HepG2 (cell line): ENCODE measurements around the gene JTB. TPM values are rescaled to one million over a fixed set of nuclear protein-coding genes. Genes with fewer than 3 reads are reported as not detected.

Experiments used
- AKNA ChIP-seq: sonication (generic); formaldehyde crosslinking; IDR thresholded peaks from 2 replicates; pipeline ENCODE4 v1.4.0; 2020; ENCODE audit warnings: missing genetic modification reagents, borderline replicate concordance
- ARNT ChIP-seq: fragments of 450-650 bp; IDR thresholded peaks from 2 replicates; pipeline ENCODE4 v1.6.1; 2017
- ARNT2 ChIP-seq: sonication (generic); formaldehyde crosslinking; IDR thresholded peaks from 2 replicates; pipeline ENCODE4 v1.8.0; 2022; ENCODE audit warnings: mild to moderate bottlenecking, low read depth, missing genetic modification reagents, moderate library complexity
- DNMT3B ChIP-seq: conservative IDR thresholded peaks from 2 replicates; pipeline ENCODE4 v1.6.1; 2016; ENCODE audit warnings: missing biosample characterization, control low read depth
- HNRNPUL1 ChIP-seq: fragments of 200-400 bp; formaldehyde crosslinking; IDR thresholded peaks from 2 replicates; pipeline ENCODE4 v1.6.1; 2017; ENCODE audit warnings: low read depth, mild to moderate bottlenecking, low read length, moderate library complexity
- MTA1 ChIP-seq: sonication (generic); formaldehyde crosslinking; IDR thresholded peaks from 2 replicates; pipeline ENCODE4 v1.4.0; 2020; ENCODE audit warnings: missing genetic modification reagents, mild to moderate bottlenecking, borderline replicate concordance
- NR2F6 ChIP-seq, 2 experiments: IDR thresholded peaks; 2 replicates each; pipeline ENCODE4 v1.6.1; 2016; ENCODE audit warnings: antibody characterized with exemption in 1 of 2, mild to moderate bottlenecking in 1 of 2
- PHF8 ChIP-seq: sonication (generic); formaldehyde crosslinking; IDR thresholded peaks from 2 replicates; pipeline ENCODE4 v1.5.0; 2020; ENCODE audit warnings: missing genetic modification reagents
- PTBP1 ChIP-seq: fragments of 200-400 bp; formaldehyde crosslinking; IDR thresholded peaks from 2 replicates; pipeline ENCODE4 v1.6.1; 2018; ENCODE audit warnings: low read length, low read depth; ENCODE audit not compliant: poor library complexity, severe bottlenecking
- SOX6 ChIP-seq, 2 experiments: fragments of 450-650 bp in 1 of 2; sonication (generic) in 1 of 2; formaldehyde crosslinking in 1 of 2; IDR thresholded peaks; 2 replicates each; pipeline versions ENCODE4 v1.4.0 to v1.6.1; 2017 to 2020; ENCODE audit warnings: antibody characterized with exemption in 1 of 2, mild to moderate bottlenecking in 1 of 2, missing genetic modification reagents in 1 of 2
- SP140L ChIP-seq: sonication (generic); formaldehyde crosslinking; IDR thresholded peaks from 2 replicates; pipeline ENCODE4 v1.4.0; 2020; ENCODE audit warnings: missing genetic modification reagents, borderline replicate concordance
- ZNF326 ChIP-seq: sonication (generic); formaldehyde crosslinking; IDR thresholded peaks from 2 replicates; pipeline ENCODE4 v1.4.0; 2020; ENCODE audit warnings: missing genetic modification reagents, borderline replicate concordance
- ZNF343 ChIP-seq: sonication (generic); formaldehyde crosslinking; IDR thresholded peaks from 2 replicates; pipeline ENCODE4 v1.4.0; 2020; ENCODE audit warnings: mild to moderate bottlenecking, missing genetic modification reagents
- ZNF530 ChIP-seq: sonication (generic); formaldehyde crosslinking; IDR thresholded peaks from 2 replicates; pipeline ENCODE4 v1.5.0; 2020; ENCODE audit warnings: low read depth, mild to moderate bottlenecking, missing genetic modification reagents
- ZNF629 ChIP-seq: sonication (generic); formaldehyde crosslinking; conservative IDR thresholded peaks from 2 replicates; pipeline ENCODE4 v1.5.0; 2020; ENCODE audit warnings: missing genetic modification reagents
- ZNF878 ChIP-seq: sonication (generic); formaldehyde crosslinking; IDR thresholded peaks from 2 replicates; pipeline ENCODE4 v1.8.1; 2023; ENCODE audit warnings: mild to moderate bottlenecking, missing genetic modification reagents, moderate library complexity
- ZSCAN9 ChIP-seq: IDR thresholded peaks from 2 replicates; pipeline ENCODE4 v1.6.1; 2016; ENCODE audit warnings: borderline replicate concordance
- polyA plus RNA-seq, 8 experiments: library from polyadenylated mRNA; depleted of rRNA in 3 of 8; stranded (reverse) in 7 of 8; unstranded in 1 of 8; fragments of >200 nt; fragmentation: Illumina TruSeq in 4 of 8; extraction: Trizol in 4 of 8; gene quantifications; 2 replicates each; pipeline versions ENCODE4 v1.2.1 to v1.2.3, GENCODE V29; 2011 to 2016; ENCODE audit warnings: low read depth in 4 of 8, missing spikeins in 1 of 8, mixed read lengths in 1 of 8; ENCODE audit not compliant: insufficient read depth in 1 of 8
- total RNA-seq, 5 experiments: library from RNA; depleted of rRNA; stranded (reverse); fragments of >200 nt; fragmentation: Illumina TruSeq; extraction: Trizol; gene quantifications; 2 replicates each; pipeline ENCODE4 v1.2.3, GENCODE V29; 2016; ENCODE audit warnings: low read depth in 1 of 5
- TF ChIP-seq, protein P1 (sequence below): sonication (generic); formaldehyde crosslinking; IDR thresholded peaks from 2 replicates; pipeline ENCODE4 v1.9.0; 2021; ENCODE audit warnings: missing genetic modification reagents, borderline replicate concordance
- TF ChIP-seq, protein P2 (sequence below): sonication (generic); formaldehyde crosslinking; IDR thresholded peaks from 2 replicates; pipeline ENCODE4 v1.5.0; 2020; ENCODE audit warnings: missing genetic modification reagents, mild to moderate bottlenecking, borderline replicate concordance

Gene JTB
- total and polyA plus RNA-seq, 2 of the 13 experiments (the other 11 are each of a cell fraction or from before 2014, with no cell fraction given), result 96.7 to 99.2 TPM

GRCh38 chr1:153953859-153954365, 23.6 kb downstream of the JTB start (continued):
- TF ChIP-seq ZNF343 (CRISPR knock-in tag) (no peak), SP140L (no peak), ZNF326 (no peak), PHF8 (0 out of 2 replicates have a peak, but pooled peaks have one; percentile 28), ZNF530 (CRISPR knock-in tag) (no peak), AKNA (no peak), ARNT (no peak), HNRNPUL1 (no peak), PTBP1 (no peak), ZNF629 (CRISPR knock-in tag) (no peak), ARNT2 (CRISPR knock-in tag) (no peak), DNMT3B (CRISPR knock-in tag) (no peak), ZSCAN9 (CRISPR knock-in tag) (peak; percentile 19; the same call in 1 of the 2 replicates), ZNF878 (CRISPR knock-in tag) (no peak), MTA1 (CRISPR knock-in tag) (0 out of 2 replicates have a peak, but pooled peaks have one; percentile 27), SOX6 (IDR thresholded peaks at IDR 0.05) (no peak), SOX6 (CRISPR knock-in tag; IDR thresholded peaks at IDR 0.05) (peak; percentile 38; the same call in 1 of the 2 replicates), NR2F6 (IDR thresholded peaks at IDR 0.05) (0 out of 2 replicates have a peak, but pooled peaks have one; percentile 24), NR2F6 (CRISPR knock-in tag; IDR thresholded peaks at IDR 0.05) (peak; percentile 56; the same call in 1 of the 2 replicates)
- TF ChIP-seq, protein P1, sequence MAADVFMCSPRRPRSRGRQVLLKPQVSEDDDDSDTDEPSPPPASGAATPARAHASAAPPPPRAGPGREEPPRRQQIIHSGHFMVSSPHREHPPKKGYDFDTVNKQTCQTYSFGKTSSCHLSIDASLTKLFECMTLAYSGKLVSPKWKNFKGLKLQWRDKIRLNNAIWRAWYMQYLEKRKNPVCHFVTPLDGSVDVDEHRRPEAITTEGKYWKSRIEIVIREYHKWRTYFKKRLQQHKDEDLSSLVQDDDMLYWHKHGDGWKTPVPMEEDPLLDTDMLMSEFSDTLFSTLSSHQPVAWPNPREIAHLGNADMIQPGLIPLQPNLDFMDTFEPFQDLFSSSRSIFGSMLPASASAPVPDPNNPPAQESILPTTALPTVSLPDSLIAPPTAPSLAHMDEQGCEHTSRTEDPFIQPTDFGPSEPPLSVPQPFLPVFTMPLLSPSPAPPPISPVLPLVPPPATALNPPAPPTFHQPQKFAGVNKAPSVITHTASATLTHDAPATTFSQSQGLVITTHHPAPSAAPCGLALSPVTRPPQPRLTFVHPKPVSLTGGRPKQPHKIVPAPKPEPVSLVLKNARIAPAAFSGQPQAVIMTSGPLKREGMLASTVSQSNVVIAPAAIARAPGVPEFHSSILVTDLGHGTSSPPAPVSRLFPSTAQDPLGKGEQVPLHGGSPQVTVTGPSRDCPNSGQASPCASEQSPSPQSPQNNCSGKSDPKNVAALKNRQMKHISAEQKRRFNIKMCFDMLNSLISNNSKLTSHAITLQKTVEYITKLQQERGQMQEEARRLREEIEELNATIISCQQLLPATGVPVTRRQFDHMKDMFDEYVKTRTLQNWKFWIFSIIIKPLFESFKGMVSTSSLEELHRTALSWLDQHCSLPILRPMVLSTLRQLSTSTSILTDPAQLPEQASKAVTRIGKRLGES, result no peak
- TF ChIP-seq, protein P2, sequence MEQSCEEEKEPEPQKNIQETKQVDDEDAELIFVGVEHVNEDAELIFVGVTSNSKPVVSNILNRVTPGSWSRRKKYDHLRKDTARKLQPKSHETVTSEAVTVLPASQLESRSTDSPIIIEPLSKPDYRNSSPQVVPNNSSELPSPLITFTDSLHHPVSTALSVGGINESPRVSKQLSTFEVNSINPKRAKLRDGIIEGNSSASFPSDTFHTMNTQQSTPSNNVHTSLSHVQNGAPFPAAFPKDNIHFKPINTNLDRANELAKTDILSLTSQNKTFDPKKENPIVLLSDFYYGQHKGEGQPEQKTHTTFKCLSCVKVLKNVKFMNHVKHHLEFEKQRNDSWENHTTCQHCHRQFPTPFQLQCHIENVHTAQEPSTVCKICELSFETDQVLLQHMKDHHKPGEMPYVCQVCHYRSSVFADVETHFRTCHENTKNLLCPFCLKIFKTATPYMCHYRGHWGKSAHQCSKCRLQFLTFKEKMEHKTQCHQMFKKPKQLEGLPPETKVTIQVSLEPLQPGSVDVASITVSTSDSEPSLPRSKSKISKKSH, result no peak; the same call in 1 of the 2 replicates
